Activated CD8-positive, alpha-beta memory T cell treated with anti-CD3 and anti-CD28 coated beads, Interleukin-2, amount 50 U/mL, for 48 hours (primary cell): ENCODE results near the gene CTNND2.
"Not testable (repeated sequence)": the region's sequence is repeated elsewhere in the genome, so short reads cannot be mapped to it uniquely, and the experiment has no call there.

Experiments used
- DNase-seq: peaks from one replicate; pipeline ENCODE4 v3.0.0-alpha.2; 2020

CTNND2 gene

GRCh38 chr5:11869203-11869602 lies 35.0 kb downstream of the CTNND2 start:
- no peak for DNase-seq

- no peak for DNase-seq
Measured at GRCh38 chr5:11863911-11864310, 40.3 kb downstream of the CTNND2 start.

- DNase-seq: no peak
Measured at GRCh38 chr5:11857391-11857790, 46.9 kb downstream of the CTNND2 start.

- DNase-seq: no peak
Measured at GRCh38 chr5:11854936-11855335, 49.3 kb downstream of the CTNND2 start.

- no peak for DNase-seq
Measured at GRCh38 chr5:11853796-11854195, 50.5 kb downstream of the CTNND2 start.

GRCh38 chr5:11853140-11853539 lies 51.1 kb downstream of the CTNND2 start:
- no peak for DNase-seq

GRCh38 chr5:11852717-11853087 lies 51.5 kb downstream of the CTNND2 start:
- DNase-seq: no peak

GRCh38 chr5:11851965-11852716 lies 52.1 kb downstream of the CTNND2 start:
- no peak for DNase-seq

- DNase-seq: no peak
Measured at GRCh38 chr5:11851416-11851815, 52.8 kb downstream of the CTNND2 start.

- DNase-seq: not testable (repeated sequence)
Measured at GRCh38 chr5:11828566-11828965, 75.7 kb downstream of the CTNND2 start.

- DNase-seq: no peak
Measured at GRCh38 chr5:11822598-11822997, 81.6 kb downstream of the CTNND2 start.

- DNase-seq: no peak
Measured at GRCh38 chr5:11815916-11816315, 88.3 kb downstream of the CTNND2 start.

GRCh38 chr5:11815481-11815880 lies 88.8 kb downstream of the CTNND2 start:
- DNase-seq: no peak

GRCh38 chr5:11814373-11814772 lies 89.9 kb downstream of the CTNND2 start:
- DNase-seq: no peak

- DNase-seq: no peak
Measured at GRCh38 chr5:11809407-11809806, 94.8 kb downstream of the CTNND2 start.

- DNase-seq: no peak
Measured at GRCh38 chr5:11803436-11803835, 100.8 kb downstream of the CTNND2 start.

- DNase-seq: no peak
Measured at GRCh38 chr5:11801061-11801460, 103.2 kb downstream of the CTNND2 start.

GRCh38 chr5:11797132-11797531 lies 107.1 kb downstream of the CTNND2 start:
- DNase-seq: no peak

GRCh38 chr5:11793396-11793795 lies 110.8 kb downstream of the CTNND2 start:
- no peak for DNase-seq

- no peak for DNase-seq
Measured at GRCh38 chr5:11792621-11793020, 111.6 kb downstream of the CTNND2 start.

GRCh38 chr5:11791792-11792191 lies 112.5 kb downstream of the CTNND2 start:
- no peak for DNase-seq

GRCh38 chr5:11790201-11790600 lies 114.0 kb downstream of the CTNND2 start:
- no peak for DNase-seq

- DNase-seq: no peak
Measured at GRCh38 chr5:11785771-11786352, 118.4 kb downstream of the CTNND2 start.

GRCh38 chr5:11780641-11781345 lies 123.5 kb downstream of the CTNND2 start:
- DNase-seq: no peak
